Adrenal gland (tissue), 12 donors: ENCODE data around the gene SUPT5H. TPM values are rescaled to one million over a fixed set of nuclear protein-coding genes. Genes with fewer than 3 reads are reported as not detected.

Experiments used
- DNase-seq, 7 donors: peaks; one replicate each; pipeline ENCODE4 v3.0.0-alpha.2; 2019 to 2020
- H3K27ac ChIP-seq, 5 donors: fragments of 200-600 bp; sonication (generic) in 4 of 5; 1 replicate in 3 of 5; 2 replicates in 2 of 5; pipeline versions ENCODE4 v1.5.1 to v1.8.0; 2016 to 2020; ENCODE audit warnings: mild to moderate bottlenecking in 1 of 5
- H3K27me3 ChIP-seq: fragments of 200-600 bp; 2 replicates; pipeline ENCODE4 v1.8.0; 2021
- H3K36me3 ChIP-seq, 2 donors: fragments of 200-600 bp; replicated peaks in 1 of 2; 1 replicate in 1 of 2; 2 replicates in 1 of 2; pipeline versions ENCODE4 v1.5.1 to v1.8.0; 2018 to 2022
- H3K4me1 ChIP-seq, 2 donors: fragments of 200-600 bp; replicated peaks in 1 of 2; 1 replicate in 1 of 2; 2 replicates in 1 of 2; pipeline versions ENCODE4 v1.5.1 to v1.8.0; 2018 to 2021
- H3K4me3 ChIP-seq, 4 donors: fragments of 200-600 bp; sonication (generic) in 3 of 4; one replicate each; pipeline ENCODE4 v1.5.1; 2016 to 2018
- H3K9me3 ChIP-seq, 3 donors: fragments of 200-600 bp; sonication (generic) in 1 of 3; replicated peaks in 1 of 3; 1 replicate in 2 of 3; 2 replicates in 1 of 3; pipeline versions ENCODE4 v1.5.1 to v1.8.0; 2016 to 2021
- CTCF ChIP-seq, 6 experiments: fragments of 450-650 bp in 4 of 6; fragments of 200-600 bp in 2 of 6; sonication (generic) in 1 of 6; IDR thresholded peaks; 1 replicate in 5 of 6; 2 replicates in 1 of 6; pipeline versions ENCODE4 v1.5.1 to v1.8.0; 2016 to 2021; ENCODE audit warnings: antibody characterized with exemption in 6 of 6, mild to moderate bottlenecking in 2 of 6, moderate library complexity in 1 of 6
- POLR2A ChIP-seq, 2 donors: fragments of 450-650 bp; IDR thresholded peaks; one replicate each; pipeline ENCODE4 v1.6.1; 2017; ENCODE audit warnings: antibody characterized with exemption in 2 of 2, mild to moderate bottlenecking in 2 of 2, moderate library complexity in 1 of 2
- WGBS, 4 donors: extraction: QIAGEN DNeasy Blood & Tissue Kit in 2 of 4; methylation state at CpG; one replicate each; pipeline versions ENCODE4 v1.1.5 to v1.1.7; 2013 to 2017; 5-methylcytosine and 5-hydroxymethylcytosine counted together
- intact Hi-C, 2 donors: fragments of 100-400 bp; cut with DNase I; formaldehyde crosslinking; loops; one replicate each; pipeline versions ENCODE4 v1.14.1 to v1.15.0; 2022 to 2023
- polyA plus RNA-seq, 3 donors: library from polyadenylated mRNA; stranded (reverse); fragments of 200-250 nt in 2 of 3; fragments of 350-450 nt in 1 of 3; fragmentation: Illumina TruSeq in 1 of 3; extraction: RNeasy Lipid Tissue Mini Kit (QIAGEN cat#74804) in 1 of 3; gene quantifications; one replicate each; pipeline ENCODE4 v1.2.3, GENCODE V29; 2013 to 2014
- total RNA-seq, 9 donors: library from RNA; depleted of rRNA in 4 of 9; stranded (reverse); fragments of >200 nt in 4 of 9; fragments of 120-200 nt in 1 of 9; fragmentation: NEBNext Ultra II Directional in 1 of 9; extraction: Animal tissue kit (Norgen Biotek cat#: 25700) in 1 of 9; gene quantifications; one replicate each; pipeline versions ENCODE4 v1.1.0 to v1.2.4, GENCODE V29; 2013 to 2023
- donor health status: healthy with polysubstance abuse.
- donor health status: Bipolar disorder and iron deficiency.
- donor health status: DM: yes; HTN: yes; CAD: no.
- donor health status: DM: no; HTN: no; CAD: no.
- donor health status: DM: no; HTN: no; CAD: no.
- donor health status: DM: yes; HTN: yes; CAD: no.

Gene SUPT5H
- total and polyA plus RNA-seq, 12 donors: 42.0 to 612 (median 99.1) TPM

- intact Hi-C loops: loop anchor here (5.0 to 10.0 kb wide), 2 partner anchors 60 to 63 kb away; partner anchors contain the start of gene EID2B (in 2 of the 2)
- no peaks in the 10 kb centered on the region for H3K4me1 ChIP-seq
Observed at GRCh38 chr19:39471756-39472536, 26.6 kb downstream of the SUPT5H start.

GRCh38 chr19:39472746-39473442, 27.5 kb downstream of the SUPT5H start:
- H3K4me3 ChIP-seq: no peak overlapping the region
- no peak for DNase-seq
- WGBS, 4 donors: 87 to 91% (median 87%) methylated on average over 14 to 32 of the region's 32 CpGs
- H3K36me3 ChIP-seq: peaks cover 0 to 88% of the 10 kb centered on the region in 2 donors
- H3K4me1 ChIP-seq: no peaks in the 10 kb centered on the region
- TF ChIP-seq POLR2A (IDR thresholded peaks at IDR 0.05) (no peak), CTCF (IDR thresholded peaks at IDR 0.05) (no peak)
- H3K27me3 ChIP-seq: no peaks in the 10 kb centered on the region
- intact Hi-C loops: loop anchor here (5.0 to 10.0 kb wide), 2 partner anchors 59 to 62 kb away; partner anchors contain the start of gene EID2B (in 2 of the 2)
- no peaks in the 10 kb centered on the region for H3K9me3 ChIP-seq
- H3K27ac ChIP-seq: no peak overlapping the region

More at GRCh38 chr19:39471756-39472536, 26.6 kb downstream of the SUPT5H start:
- Histone ChIP-seq H3K4me3 (no peak overlapping the region), H3K27me3 (no peaks in the 10 kb centered on the region), H3K36me3 (peaks cover 0 to 97% of the 10 kb centered on the region in 2 donors), H3K27ac (no peak overlapping the region), H3K9me3 (no peaks in the 10 kb centered on the region)
- TF ChIP-seq CTCF (IDR thresholded peaks at IDR 0.05): no peak
- no peak for DNase-seq
- 85 to 93% (median 89%) methylated on average over 8 of the region's 8 CpGs for WGBS, 4 donors

GRCh38 chr19:39473443-39473960, 28.1 kb downstream of the SUPT5H start:
- WGBS, 4 donors: 80 to 86% (median 83%) methylated on average over 7 to 11 of the region's 11 CpGs
- H3K27me3 ChIP-seq: no peaks in the 10 kb centered on the region
- H3K36me3 ChIP-seq: peaks cover 0 to 82% of the 10 kb centered on the region in 2 donors
- DNase-seq: no peak
- H3K9me3 ChIP-seq: no peaks in the 10 kb centered on the region
- no peaks in the 10 kb centered on the region for H3K4me1 ChIP-seq
- intact Hi-C loops: loop anchor here (5.0 to 10.0 kb wide), 2 partner anchors 59 to 61 kb away; partner anchors contain the start of gene EID2B (in 2 of the 2)
- TF ChIP-seq CTCF (IDR thresholded peaks at IDR 0.05) (no peak), POLR2A (IDR thresholded peaks at IDR 0.05) (no peak)
- H3K27ac ChIP-seq: no peak overlapping the region
- no peak overlapping the region for H3K4me3 ChIP-seq

- TF ChIP-seq CTCF (IDR thresholded peaks at IDR 0.05): peak; percentile 57 to 82 (median 66)
- no peak for TF ChIP-seq POLR2A (IDR thresholded peaks at IDR 0.05)
- whole genome bisulfite sequencing, 4 donors: 43 to 56% (median 49%) methylated on average over 4 to 9 of the region's 9 CpGs
- no peaks in the 10 kb centered on the region for H3K27me3 ChIP-seq
- H3K4me1 ChIP-seq: no peaks in the 10 kb centered on the region
- H3K9me3 ChIP-seq: no peaks in the 10 kb centered on the region
- peak; percentile 40 to 76 (median 59) for DNase-seq
- intact Hi-C loops: loop anchor here (5.0 to 10.0 kb wide), 2 partner anchors 58 to 61 kb away; partner anchors contain the start of gene EID2B (in 2 of the 2)
- H3K4me3 ChIP-seq: no peak overlapping the region
- peaks cover 0 to 76% of the 10 kb centered on the region in 2 donors for H3K36me3 ChIP-seq
- no peak overlapping the region for H3K27ac ChIP-seq
Observed at GRCh38 chr19:39474139-39474620, 28.8 kb downstream of the SUPT5H start.
